ENCODE measurements around the gene CIB2. TPM values are rescaled to one million over a fixed set of nuclear protein-coding genes. Genes with fewer than 3 reads are reported as not detected.

The CIB2 gene
- total RNA-seq, 1 donor from 2014 or later: 1.8 TPM

DNA sequence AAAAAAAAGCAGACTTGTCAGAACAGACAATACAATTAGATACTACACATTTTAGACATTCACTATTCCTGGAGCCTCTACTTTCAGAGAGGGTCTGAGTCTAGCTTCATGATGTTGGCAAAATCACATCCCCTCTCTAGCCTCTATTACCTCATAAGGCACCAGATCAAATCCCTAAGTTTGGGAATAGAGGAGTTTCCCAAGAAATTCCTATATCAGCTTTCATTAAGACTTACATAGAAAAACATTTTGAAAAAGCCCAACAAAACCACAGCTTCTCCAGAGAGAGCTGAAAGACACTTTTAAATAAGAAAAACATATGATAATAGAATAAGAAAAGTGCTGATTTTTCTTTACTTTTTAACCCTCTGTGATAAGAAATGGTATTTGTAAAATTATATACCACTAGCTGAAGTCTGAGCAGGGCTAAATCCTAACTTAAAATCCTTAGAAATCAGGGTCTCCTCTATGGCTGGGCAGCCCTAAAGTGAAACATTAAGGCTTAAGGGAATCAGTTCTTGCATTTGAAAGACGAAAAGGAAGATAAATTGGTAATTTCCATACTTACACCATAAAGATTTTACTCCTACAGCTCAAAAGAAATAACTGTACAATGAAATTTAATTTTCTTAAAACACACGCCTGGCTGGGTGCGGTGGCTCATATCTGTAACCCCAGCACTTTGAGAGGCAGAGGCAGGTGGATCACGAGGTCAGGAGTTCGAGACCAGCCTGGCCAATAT, 58.0 kb downstream of the CIB2 start:
- no peak for DNase-seq (ENCODE audit: low read depth)
- Histone ChIP-seq H3K27me3 (ENCODE audit: control insufficient read depth, insufficient read depth, low read length) (no peaks in the 10 kb centered on the region), H3K4me3 (ENCODE audit: low read depth, low read length) (no peak overlapping the region), H3K36me3 (ENCODE audit: control insufficient read depth, insufficient read depth, low read length) (no peaks in the 10 kb centered on the region)
- FAIRE-seq: no peak
- TF ChIP-seq, protein P1, sequence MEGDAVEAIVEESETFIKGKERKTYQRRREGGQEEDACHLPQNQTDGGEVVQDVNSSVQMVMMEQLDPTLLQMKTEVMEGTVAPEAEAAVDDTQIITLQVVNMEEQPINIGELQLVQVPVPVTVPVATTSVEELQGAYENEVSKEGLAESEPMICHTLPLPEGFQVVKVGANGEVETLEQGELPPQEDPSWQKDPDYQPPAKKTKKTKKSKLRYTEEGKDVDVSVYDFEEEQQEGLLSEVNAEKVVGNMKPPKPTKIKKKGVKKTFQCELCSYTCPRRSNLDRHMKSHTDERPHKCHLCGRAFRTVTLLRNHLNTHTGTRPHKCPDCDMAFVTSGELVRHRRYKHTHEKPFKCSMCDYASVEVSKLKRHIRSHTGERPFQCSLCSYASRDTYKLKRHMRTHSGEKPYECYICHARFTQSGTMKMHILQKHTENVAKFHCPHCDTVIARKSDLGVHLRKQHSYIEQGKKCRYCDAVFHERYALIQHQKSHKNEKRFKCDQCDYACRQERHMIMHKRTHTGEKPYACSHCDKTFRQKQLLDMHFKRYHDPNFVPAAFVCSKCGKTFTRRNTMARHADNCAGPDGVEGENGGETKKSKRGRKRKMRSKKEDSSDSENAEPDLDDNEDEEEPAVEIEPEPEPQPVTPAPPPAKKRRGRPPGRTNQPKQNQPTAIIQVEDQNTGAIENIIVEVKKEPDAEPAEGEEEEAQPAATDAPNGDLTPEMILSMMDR (IDR thresholded peaks at IDR 0.05; ENCODE audit: insufficient read depth, low read length, severe bottlenecking): no peak

- FAIRE-seq (no peak), DNase-seq (ENCODE audit: low read depth) (peak; percentile 21)
- TF ChIP-seq, protein P1 (IDR thresholded peaks at IDR 0.05; ENCODE audit: insufficient read depth, low read length, severe bottlenecking): no peak
- Histone ChIP-seq H3K27me3 (ENCODE audit: control insufficient read depth, insufficient read depth, low read length) (no peaks in the 10 kb centered on the region), H3K36me3 (ENCODE audit: control insufficient read depth, insufficient read depth, low read length) (no peaks in the 10 kb centered on the region), H3K4me3 (ENCODE audit: low read depth, low read length) (no peak overlapping the region)
Measured at GRCh38 chr15:78072080-78072892, 59.0 kb downstream of the CIB2 start.

DNA sequence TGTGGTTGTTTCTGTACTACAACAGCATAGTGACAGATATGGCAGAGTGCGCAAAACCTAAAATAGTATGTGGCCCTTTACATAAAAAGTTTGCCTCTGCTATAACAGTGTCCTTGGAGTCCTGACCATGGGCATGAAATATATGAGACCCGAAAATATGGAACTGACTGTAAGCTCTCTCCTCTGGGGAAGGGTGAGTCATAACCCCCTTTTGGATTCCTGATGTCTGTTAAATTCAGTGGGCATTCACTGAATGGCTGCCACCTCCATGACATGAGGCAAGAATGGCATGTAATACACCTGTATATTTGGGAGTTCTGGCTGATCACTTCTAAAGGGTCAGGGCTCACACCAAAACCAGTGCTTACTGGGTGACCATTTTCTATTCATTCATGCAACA, 59.9 kb downstream of the CIB2 start:
- Histone ChIP-seq H3K4me3 (ENCODE audit: low read depth, low read length) (no peak overlapping the region), H3K27me3 (ENCODE audit: control insufficient read depth, insufficient read depth, low read length) (no peaks in the 10 kb centered on the region), H3K36me3 (ENCODE audit: control insufficient read depth, insufficient read depth, low read length) (no peaks in the 10 kb centered on the region)
- TF ChIP-seq, protein P1 (IDR thresholded peaks at IDR 0.05; ENCODE audit: insufficient read depth, low read length, severe bottlenecking): no peak
- no peak for FAIRE-seq
- no peak for DNase-seq (ENCODE audit: low read depth)

- Histone ChIP-seq H3K27me3 (ENCODE audit: control insufficient read depth, insufficient read depth, low read length) (no peaks in the 10 kb centered on the region), H3K36me3 (ENCODE audit: control insufficient read depth, insufficient read depth, low read length) (no peaks in the 10 kb centered on the region), H3K4me3 (ENCODE audit: low read depth, low read length) (no peak overlapping the region)
- FAIRE-seq (no peak), DNase-seq (ENCODE audit: low read depth) (no peak)
- TF ChIP-seq, protein P1 (IDR thresholded peaks at IDR 0.05; ENCODE audit: insufficient read depth, low read length, severe bottlenecking): no peak
Measured at GRCh38 chr15:78070049-78070700, 61.1 kb downstream of the CIB2 start.

DNA sequence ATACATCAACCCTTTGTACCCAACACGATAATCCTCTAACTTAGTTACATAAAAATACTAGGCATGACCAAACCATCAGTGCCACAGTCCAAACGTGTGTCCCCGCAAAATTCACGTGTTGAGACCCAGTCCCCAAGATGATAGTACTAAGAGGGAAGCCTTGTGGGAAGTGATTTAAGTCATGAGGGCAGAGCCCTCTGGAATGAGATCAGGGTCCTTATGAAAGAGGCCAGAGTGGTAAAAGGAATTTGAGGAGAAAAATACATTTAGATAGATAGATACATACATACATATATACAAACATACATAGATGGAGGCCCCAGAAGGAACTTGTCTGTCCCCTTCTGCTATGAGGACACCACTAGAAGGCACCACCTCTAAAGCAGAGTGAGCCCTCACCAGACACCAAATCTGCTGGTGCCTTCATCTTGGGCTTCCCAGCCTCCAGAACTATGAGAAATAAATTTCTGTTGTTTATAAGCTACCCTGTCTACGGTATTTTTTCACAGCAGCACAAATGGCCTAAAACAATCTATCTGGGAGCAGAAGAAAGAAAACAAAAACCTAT, 61.7 kb downstream of the CIB2 start:
- H3K27me3 ChIP-seq (ENCODE audit: control insufficient read depth, insufficient read depth, low read length): no peaks in the 10 kb centered on the region
- FAIRE-seq: no peak
- DNase-seq (ENCODE audit: low read depth): no peak
- H3K4me3 ChIP-seq (ENCODE audit: low read depth, low read length): no peak overlapping the region
- TF ChIP-seq, protein P1 (IDR thresholded peaks at IDR 0.05; ENCODE audit: insufficient read depth, low read length, severe bottlenecking): no peak
- no peaks in the 10 kb centered on the region for H3K36me3 ChIP-seq (ENCODE audit: control insufficient read depth, insufficient read depth, low read length)

Measured in bronchial epithelial cell (primary cell).